ENCODE results near the gene ALOX12B.
"Not testable (repeated sequence)": the region's sequence is repeated elsewhere in the genome, so short reads cannot be mapped to it uniquely, and the experiment has no call there.

The ALOX12B gene

DNA sequence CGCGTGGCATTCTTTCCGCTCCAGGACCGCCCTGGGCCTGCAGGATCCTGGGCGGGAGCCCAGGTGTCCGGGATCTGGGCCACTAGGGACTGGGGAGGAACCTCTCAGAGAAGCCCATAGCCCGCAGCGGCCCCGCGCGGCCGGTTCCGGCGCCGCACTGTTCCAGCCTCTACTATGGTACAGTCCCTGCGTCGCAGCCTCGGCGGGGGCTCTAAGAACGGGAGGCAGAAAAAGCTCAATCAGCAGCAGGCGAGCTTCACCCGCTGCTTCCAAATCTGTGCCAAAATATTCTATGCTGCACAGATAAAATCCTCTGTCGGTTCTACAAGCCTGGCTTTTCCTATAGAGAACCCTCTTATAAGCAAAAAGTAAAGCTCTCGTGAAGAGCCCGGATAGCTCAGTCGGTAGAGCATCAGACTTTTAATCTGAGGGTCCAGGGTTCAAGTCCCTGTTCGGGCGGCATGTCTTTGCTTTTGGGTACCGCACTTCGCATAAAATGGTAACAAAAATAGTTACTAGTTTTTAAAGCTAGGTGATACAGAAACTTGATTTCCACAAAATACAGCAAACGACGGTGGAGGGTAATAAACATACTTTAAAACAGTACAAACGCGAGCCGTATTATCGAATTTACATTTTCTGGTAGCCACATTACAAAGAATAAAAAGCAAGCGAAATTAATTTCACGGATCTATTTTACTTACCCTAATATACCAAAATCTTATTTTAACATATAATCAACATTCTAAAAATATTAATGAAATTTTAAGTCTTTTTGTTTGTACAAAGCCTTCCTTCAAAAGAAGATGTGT is 31.5 kb upstream of the ALOX12B start:
- peak; percentile 84 for DNase-seq (ENCODE audit: low spot score)

GRCh38 chr17:8117980-8118768 is 30.7 kb upstream of the ALOX12B start, which contains the start of gene ALOXE3:
Gene ALOXE3, minus strand, starts transcription at chr17:8118514. Its CDS starts 524 bp downstream, at chr17:8117990.
- DNase-seq (ENCODE audit: low spot score): peak; percentile 94

DNA sequence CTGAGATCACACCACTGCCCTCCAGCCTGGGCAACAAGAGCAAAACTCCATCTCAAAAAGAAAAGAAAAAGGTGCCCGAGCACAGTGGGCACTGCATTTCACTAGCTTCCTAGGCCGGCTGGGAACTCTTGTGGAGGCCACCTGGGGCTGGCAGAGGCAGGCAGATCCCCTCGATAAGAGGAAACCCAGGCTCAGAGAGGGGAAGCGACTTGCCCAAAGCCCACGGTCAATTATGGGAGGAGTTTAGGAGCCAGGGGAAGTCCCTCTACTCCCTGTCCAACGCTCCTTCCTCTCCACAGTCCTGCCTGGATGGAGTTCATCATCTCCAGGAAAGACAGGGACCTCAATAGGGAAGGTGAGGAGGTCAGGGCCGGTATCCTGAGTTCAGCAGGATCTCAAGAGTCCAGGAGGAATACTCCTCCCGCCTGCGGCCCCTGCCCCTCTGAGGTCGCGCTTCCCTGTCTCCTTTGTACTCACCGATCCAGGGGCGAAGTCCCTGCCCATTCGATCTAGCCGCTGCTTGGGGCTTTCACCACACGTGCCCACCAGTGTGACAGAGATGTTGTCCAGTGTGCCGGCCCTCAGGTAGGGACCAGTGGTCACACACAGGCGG is 30.0 kb upstream of the ALOX12B start:
- no peak for DNase-seq (ENCODE audit: low spot score)

GRCh38 chr17:8116776-8117175 is 29.3 kb upstream of the ALOX12B start:
- no peak for DNase-seq (ENCODE audit: low spot score)

GRCh38 chr17:8110907-8111306 is 23.4 kb upstream of the ALOX12B start:
- DNase-seq (ENCODE audit: low spot score): no peak

DNA sequence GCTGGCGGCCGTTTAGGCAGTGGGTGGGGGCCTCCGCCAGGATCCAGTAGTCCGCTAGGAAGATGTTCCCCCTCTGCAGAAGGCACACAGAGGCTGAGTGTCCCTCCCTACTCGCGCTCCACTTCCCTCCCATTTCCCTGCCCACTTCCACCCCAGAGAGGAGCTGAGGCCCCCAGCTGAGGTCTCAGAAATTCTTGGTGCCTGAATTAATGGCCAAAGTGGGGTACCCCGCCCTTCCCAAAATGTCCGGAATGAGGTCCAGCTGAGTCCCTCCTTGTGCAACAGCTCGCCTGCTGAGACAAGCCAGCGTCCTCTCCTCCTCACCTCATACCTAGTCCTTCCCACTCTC is 22.9 kb upstream of the ALOX12B start:
- DNase-seq (ENCODE audit: low spot score): no peak

DNA sequence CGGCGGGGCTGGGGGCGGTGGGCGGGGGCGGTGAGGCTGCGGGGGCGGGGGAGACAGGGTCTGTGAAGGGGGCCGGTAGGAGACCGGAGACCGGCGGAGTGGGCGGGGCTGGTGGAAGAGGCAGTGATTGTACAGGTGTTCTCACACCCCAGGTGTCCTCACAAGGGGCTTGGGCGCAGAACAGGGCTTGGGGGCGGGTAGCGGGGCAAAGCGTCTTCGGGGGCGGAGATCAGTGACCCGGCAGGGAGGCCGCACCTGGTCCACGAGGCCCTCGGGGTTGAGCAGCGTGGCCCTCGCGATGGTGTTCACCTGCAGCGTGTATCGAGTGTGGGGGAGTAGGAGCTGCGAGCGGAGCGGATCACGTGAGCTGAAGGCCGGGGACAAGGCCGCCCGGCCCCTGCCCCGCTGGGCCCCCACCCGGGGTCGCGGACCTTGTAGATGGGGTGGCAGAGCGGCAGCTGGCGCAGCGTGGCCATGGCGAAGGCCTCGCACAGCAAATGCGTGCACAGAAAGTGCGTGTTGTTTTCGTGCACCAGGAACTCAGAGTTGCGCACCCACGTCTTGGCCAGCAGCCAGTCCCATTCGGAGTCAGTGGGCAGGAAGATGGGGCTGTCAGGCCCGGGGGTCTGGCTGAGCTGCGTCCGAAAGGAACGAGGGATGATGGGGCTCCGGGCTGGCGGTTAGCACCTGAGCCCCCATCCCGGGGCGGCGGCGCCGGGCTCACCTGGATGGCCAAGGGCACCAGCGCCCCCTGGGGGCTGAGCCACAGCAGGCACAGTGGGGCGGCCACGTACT is 22.3 kb upstream of the ALOX12B start:
- DNase-seq (ENCODE audit: low spot score): no peak

DNA sequence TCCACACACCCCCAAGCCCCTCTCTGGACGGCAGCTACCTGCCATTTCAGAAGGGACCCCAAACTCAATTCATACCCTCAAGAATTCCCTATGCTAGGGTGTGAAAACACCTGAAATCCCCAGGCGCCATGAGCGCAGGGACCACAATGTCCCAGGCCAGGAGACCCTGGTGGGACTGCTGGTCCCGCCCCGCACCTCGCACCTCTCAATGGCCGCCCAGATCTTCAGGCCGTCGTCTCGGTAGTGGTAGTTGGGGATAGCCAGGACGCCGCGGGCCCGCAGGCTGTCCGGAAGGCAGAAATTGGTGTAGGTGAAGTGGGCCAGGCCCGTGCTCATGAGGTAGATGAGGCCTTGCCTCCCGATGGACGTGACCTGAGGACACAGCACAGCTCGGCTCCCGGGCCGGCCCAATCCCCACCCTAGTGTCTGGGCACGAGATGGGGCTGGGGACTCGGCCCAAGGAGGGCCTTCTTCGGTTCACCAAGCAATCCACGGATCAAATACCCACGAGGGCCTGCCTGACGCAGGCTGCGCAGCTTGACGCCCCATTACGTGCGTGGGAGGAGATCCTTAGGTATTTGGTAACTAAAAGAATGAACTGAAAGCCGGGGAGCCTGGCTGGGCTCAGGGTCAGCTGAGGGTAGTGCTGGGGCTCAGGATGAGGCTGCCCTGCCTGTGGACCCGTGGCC is 21.6 kb upstream of the ALOX12B start:
- no peak for DNase-seq (ENCODE audit: low spot score)

GRCh38 chr17:8106980-8107379 is 19.5 kb upstream of the ALOX12B start:
- DNase-seq (ENCODE audit: low spot score): not testable (repeated sequence)

GRCh38 chr17:8105957-8106398 is 18.5 kb upstream of the ALOX12B start:
- peak; percentile 88 for DNase-seq (ENCODE audit: low spot score)

- no peak for DNase-seq (ENCODE audit: low spot score)
These were observed 17.4 kb upstream of the ALOX12B start for GRCh38 chr17:8104911-8105310.

GRCh38 chr17:8103549-8103948 is 16.0 kb upstream of the ALOX12B start:
- no peak for DNase-seq (ENCODE audit: low spot score)

DNA sequence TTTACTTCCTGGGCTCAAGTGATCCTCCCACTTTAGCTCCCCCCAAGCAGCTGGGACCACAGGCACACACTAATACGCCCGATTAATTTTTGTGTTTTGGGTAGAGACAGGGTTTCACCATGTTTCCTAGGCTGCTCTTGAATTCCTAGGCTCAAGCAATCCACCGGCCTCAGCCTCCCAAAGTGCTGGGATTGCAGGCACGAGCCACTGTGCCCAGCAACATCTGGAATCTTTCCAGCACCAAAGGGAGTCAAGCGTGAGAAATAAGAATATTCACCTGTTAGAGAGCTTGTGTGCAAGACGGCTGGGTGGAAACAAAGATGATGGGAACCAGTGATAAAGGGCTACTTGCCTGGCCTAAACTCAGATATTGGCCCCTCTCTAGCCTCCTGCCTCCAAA is 14.2 kb upstream of the ALOX12B start:
- DNase-seq (ENCODE audit: low spot score): no peak

GRCh38 chr17:8100763-8101162 is 13.2 kb upstream of the ALOX12B start:
- DNase-seq (ENCODE audit: low spot score): no peak

DNA sequence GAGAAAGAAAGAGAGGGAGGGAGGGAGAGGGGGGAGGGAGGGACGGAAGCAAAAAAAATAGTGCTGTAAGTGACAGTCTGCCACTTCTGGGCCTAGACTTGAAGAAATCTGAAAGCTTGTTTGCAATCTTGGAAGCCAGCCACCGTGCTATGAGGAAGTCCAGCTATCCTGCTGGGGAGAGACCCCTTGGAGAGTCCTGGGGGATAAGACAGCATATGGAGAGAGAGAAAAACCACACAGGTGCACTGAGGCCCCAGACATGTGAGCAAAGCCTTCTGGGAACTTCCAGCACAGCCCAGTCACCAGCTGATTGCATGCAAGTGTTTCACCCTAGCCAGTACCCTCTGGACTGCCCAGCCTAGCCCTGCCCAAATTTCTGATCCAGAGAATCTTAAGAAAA is 12.6 kb upstream of the ALOX12B start:
- DNase-seq (ENCODE audit: low spot score): no peak

- DNase-seq (ENCODE audit: low spot score): no peak
These were observed 9.0 kb upstream of the ALOX12B start for GRCh38 chr17:8096541-8096940.

- DNase-seq (ENCODE audit: low spot score): no peak
These were observed 7.8 kb upstream of the ALOX12B start for GRCh38 chr17:8095361-8095760.

GRCh38 chr17:8091033-8091687 is 3.6 kb upstream of the ALOX12B start:
- no peak for DNase-seq (ENCODE audit: low spot score)

- no peak for DNase-seq (ENCODE audit: low spot score)
These were observed 2.2 kb upstream of the ALOX12B start for GRCh38 chr17:8089728-8090127.

DNA sequence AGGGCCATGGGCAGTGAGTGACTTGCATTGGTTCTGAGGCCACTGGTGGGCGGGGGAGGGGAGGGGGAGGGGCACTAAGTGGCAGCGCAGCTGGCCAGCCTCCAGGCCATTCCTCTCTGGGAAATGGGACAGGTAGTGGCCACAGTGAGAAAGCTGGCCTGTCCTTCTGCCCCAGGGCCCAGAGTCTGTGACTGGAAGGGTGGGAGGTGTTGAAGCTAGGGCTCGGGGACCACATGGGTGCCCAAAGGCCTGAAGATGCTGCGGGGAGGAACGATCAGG is 375 bp upstream of the ALOX12B start:
- no peak for DNase-seq (ENCODE audit: low spot score)

- no peak for DNase-seq (ENCODE audit: low spot score)
These were observed 3.3 kb downstream of the ALOX12B start for GRCh38 chr17:8084250-8084649.
